Activated CD8-positive, alpha-beta memory T cell treated with anti-CD3 and anti-CD28 coated beads for 48 hours (primary cell): ENCODE results near the gene CDH4.

Experiments used
- DNase-seq, 3 experiments: peaks; one replicate each; pipeline ENCODE4 v3.0.0-alpha.2; 2020; ENCODE audit warnings: low read depth in 2 of 3, low spot score in 2 of 3

CDH4 gene

GRCh38 chr20:61810738-61811135 is 558.7 kb downstream of the CDH4 start:
- DNase-seq: no peak

DNA sequence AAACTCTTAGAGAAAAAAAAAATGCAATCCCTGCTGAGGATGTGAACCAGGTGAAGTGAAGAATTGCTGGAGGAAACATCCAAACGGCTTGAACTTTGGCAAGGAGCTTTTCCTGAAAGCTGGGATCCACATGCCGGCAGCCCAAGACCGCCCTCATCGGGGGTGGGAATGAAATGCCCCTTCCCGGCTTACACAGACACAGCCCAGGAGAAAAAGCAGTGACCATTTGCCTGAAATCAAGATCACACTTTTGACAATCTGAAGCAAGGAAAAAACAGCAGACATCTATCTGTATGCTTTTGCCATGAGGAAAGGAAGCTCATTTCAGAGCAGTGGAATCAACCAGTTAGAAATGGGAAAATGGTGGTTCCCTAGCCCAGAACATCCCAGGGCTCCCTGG is 559.1 kb downstream of the CDH4 start:
- no peak for DNase-seq

DNA sequence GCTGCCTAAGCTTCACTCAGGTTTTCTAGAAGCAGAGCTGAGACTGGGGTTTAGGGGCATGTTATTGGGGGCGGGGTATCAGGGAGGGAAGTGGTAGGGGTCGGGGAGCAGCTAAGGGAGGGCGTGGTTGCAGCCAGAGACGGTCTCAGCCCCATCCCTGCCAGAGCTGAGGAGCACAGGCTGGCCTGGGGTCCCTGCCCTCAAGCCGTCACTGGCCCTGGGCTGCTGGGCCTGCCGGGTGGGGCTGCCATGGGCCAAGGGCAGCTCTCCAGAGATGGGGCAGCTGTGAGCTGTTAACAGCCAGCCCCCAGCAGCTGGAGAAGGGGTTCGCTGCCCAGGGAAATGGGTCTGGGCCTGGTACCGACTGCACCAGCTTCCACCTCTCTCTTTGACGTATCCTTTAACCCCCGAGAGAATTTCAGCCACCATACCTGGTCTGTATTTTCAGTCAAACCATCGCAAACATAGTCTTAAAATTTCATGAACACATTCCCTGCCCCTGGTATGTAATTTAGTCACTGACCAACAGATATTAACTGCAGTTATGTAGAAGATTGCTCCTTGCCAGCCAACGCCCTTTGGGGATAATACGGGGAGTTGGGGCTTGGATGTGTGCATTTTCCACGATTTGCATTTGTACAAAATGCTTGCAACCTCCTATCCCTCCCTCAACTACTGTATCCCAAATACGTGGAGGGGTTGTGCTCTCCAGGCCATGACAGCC is 560.2 kb downstream of the CDH4 start:
- DNase-seq: no peak

DNA sequence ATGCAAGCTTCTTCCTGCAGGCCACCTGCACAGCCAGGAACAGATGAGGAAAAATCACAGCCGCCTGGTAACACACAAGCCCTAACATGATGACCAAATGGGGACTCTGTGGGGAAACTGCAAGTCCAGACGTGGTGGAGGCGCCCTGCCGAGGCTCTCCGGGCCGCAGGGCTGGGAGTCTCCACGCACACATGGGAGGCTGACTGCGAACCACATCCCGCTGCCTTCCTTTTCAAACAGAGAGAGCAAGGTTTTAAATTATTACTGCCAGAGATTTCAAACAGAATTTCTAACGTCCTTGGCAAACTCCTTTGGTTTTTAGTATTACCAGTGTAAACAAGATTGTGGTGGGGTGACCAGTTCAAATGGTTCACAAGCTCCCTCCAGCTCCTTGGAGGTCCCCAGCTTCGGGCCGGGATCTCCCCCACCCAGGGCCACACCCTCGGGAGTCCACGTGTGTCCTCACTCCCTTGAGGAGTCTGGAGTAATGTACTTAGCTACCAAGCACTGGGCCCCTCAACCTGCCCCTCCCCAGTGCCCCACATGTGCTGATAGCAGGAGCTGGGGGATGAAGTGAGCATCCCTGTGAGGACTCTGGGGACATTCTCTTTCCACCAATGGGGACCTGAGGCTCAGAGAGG is 560.9 kb downstream of the CDH4 start:
- DNase-seq: no peak

GRCh38 chr20:61813791-61814190 is 561.7 kb downstream of the CDH4 start:
- no peak for DNase-seq

DNA sequence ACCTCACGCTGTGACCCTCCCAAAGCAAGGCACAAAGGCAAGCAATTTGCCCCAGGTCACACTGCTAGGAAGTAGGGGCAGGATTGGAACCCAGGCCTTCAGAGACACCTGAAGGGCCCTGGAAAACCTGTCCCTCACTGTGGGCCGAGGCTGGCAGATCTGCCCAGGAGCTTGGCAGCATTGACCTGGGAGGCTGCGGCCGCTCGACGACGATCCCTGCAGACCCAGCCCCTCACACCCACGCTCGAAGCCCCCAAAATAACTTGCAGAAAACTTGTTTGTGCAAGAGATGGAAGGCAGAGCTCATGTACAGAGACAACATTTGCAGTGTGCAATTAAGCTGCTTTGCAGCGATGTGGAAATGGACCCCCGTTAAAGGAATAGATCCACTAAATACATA is 562.2 kb downstream of the CDH4 start:
- DNase-seq: no peak

DNA sequence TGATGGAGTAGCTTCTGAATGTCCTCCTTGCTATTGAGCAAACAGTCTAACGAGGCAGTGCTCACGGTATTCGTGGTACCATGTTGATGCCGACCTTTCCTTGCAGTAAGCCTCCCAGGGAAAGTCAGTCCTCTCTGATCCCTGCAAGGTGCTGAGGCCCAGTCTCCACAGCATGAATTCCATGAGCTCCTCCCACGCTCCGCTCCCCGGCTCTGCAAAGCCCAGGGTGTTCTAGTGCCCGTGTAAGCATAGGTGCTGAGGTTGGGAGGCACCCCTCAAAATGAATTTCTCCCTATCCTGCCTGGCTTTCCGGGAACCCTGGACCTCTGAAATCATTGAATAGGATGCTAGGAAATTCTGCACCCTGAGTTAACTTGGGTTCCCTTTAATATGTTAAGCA is 562.7 kb downstream of the CDH4 start:
- no peak for DNase-seq

DNA sequence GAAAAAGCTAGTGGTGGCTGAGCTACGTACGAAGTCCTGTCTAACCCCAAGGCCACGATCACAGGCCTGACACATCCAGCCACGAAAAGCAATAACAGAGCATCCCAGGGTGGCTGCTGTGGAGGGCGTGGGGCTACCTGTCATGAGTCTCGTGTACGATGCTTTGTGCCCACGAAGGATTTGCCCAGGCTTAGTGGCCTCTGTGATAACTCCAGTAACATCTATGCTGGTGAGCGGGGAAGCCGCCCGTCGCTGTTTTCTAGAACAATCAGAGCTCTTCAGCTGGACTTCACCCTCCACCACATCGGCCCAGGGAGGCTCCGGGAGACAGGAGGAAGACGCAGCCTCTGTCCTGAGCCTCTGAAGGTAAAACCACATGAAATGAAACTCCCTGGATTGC is 563.1 kb downstream of the CDH4 start:
- DNase-seq: no peak

DNA sequence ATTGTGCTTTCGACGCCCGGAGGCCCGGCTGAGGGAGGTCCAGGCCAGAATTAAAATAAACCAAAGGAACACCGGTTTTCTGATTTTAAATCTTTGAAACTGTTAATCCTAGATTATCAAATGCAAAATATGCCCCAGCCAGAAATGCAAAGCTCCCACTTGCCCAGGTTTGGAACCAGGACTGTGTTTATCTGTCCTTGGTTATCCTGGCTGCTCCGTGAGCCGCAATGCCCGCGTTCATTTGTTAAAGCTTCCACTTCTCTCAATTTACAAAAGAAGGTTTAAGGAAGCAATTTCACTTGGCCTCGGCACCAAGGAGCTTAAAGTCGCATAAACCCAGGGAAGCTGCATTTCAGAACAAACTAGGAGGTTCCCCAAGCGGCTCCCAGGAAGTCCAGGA is 563.6 kb downstream of the CDH4 start:
- no peak for DNase-seq

DNA sequence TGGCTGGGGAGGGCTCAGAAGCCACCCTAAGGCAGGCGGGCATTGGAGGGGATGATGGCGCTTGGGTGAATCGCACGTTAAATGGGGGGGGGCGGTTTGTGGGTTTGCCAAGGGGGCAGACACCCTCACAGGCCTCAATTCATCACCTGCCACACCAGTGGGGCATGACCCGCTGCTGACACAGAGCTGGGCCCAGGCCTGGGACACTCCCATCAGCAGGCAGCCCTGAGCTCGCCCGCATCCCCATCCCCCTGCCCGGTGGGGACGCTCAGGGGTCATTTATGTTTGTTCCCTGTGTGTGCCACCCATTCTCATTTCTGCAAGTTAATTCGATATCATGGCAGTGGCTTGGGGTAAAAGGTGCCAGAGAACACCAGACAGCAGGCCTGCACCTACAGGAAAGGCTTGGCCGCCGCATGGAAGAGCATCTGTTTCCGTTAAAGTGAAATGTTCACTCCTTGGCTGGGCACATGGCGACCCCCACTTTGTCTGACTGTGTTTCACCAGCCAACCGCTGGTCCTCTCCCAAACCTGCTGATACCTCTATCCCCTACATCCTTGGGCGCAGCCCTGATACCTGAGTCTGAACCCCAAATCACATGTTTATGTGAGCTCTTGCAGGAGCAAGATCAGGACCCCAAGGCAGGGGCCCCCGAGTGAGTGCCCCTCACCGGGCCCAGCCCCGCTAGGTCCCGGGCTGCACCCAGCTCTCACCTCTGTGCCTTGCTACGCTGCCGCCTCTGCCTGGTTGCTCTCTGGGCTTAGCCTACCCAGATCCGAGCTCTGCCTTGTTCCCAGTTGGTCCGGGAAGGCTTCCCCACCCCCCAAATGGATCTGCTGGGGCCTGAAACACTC is 564.8 kb downstream of the CDH4 start:
- no peak for DNase-seq

- DNase-seq: no peak
Observed at GRCh38 chr20:61817575-61817974, 565.5 kb downstream of the CDH4 start.

DNA sequence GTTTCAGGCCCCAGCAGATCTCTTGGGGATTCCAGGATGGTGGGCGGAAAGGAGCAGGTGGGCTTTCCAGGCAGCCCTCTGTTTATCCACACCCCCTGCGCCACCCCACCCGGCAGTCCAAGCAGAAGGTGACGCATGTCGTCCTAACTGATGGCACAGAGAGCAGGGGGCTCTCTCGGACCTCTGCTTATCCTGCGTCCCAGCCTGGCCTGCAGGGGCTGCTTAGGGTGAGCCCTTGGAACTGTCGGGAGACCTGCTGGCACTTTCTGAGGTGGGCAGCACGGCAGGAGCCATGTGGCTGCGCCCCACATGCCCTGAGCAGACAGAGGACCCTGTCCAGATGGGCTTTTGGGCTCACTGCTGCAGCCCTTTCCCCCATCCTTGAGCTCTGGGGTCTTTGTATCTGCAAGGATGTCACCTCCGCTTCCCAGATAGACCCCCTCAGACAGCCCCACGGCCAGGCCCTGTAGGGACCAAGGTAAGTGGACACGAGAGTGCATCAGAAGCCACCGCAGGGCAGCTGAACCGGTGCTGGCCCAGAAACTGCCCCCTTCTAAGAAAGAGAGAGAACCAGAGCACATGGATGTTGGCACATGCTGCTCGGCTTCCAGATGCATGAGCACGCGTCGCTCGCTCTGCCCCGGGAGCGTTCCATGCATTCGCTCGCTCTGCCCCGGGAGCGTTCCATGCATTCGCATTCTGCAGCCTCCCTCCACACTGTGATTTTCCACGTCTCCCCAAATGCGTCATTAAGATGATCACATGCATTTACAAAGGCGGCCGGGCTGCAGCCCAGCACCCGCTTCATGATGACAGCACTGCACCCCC is 566.9 kb downstream of the CDH4 start:
- DNase-seq: no peak

- no peak for DNase-seq
Observed at GRCh38 chr20:61819574-61819846, 567.4 kb downstream of the CDH4 start.

DNA sequence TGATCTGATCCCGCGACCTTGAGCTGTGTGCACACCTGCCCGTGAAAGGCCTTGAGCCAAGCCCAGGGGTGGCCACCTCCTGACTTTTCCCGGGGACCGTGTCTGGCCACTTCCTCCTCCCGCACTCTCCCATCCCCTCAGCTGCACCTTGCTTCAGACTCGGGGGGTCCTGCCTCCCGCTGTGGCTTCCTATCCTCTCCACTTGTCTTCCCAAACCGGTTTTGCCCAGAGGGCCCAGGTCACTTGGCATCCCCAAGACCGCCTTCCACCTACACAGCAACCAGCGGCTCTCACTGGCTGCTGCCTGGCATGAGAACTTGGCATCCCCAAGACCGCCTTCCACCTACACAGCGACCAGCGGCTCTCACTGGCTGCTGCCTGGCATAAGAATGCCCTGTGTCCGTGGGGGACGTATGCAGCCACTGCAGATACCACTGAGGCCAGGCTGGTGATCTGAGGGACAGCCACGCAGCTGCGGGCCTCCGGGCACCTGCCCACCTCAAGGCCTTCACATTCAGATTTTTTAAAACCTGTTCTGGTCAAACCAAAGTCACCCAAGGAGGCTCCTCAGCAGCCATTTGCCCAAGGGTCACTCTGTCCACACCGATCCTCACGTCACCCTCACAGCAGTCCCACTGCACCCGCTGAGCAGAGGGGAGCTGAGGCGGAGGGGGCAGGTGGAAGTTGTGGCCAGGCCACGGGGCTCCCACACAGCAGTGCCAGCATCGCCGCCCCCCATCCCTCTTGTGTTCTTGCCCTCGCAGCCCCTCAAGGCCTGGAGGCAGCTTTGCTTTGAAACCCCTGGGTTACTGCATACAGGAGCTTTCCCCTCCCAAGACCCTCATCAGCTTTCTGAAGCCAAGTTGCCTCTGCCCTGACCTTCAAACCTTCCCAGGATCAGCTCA is 568.1 kb downstream of the CDH4 start:
- DNase-seq: no peak

DNA sequence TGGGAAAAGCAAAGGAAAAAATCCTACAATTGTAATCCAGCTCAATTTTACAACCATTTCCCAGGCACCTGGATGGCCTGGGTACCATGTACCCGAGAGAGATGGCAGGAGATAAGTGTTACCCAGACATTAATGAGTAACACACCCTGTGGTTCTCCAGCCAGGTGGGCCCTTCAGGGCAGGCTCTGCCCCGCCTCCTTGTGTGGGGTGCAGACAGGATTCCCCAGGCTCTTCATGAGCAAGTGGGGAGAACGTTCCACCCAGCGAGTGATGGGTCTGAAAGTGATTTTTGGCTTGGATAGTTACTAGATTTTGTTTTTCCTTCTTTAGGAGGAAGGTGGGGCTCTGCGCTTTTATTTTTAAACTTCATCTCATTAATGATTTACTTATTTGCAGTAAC is 569.7 kb downstream of the CDH4 start:
- DNase-seq: no peak

- no peak for DNase-seq
Observed at GRCh38 chr20:61822396-61822795, 570.3 kb downstream of the CDH4 start.

- DNase-seq: no peak
Observed at GRCh38 chr20:61823242-61823641, 571.2 kb downstream of the CDH4 start.

DNA sequence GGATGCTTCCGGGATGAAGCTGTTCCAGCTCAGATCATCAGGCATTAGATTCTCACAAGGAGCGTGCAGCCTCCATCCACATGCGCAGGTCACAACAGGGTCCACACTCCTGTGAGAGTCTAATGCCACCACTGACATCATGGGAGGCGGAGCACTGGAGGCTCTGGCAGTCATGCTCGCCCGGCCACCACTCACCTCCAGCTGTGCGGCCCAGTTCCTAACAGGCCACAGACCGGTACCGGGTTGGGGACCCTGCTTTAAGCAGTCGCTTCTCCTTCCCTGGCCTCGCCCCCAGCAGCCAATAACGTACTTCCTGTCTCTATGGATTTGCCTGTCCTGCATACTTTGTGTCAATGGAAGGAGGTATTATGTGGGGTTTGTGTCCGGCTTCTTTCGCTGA is 576.8 kb downstream of the CDH4 start:
- no peak for DNase-seq

- DNase-seq: no peak
Observed at GRCh38 chr20:61829526-61829925, 577.5 kb downstream of the CDH4 start.

DNA sequence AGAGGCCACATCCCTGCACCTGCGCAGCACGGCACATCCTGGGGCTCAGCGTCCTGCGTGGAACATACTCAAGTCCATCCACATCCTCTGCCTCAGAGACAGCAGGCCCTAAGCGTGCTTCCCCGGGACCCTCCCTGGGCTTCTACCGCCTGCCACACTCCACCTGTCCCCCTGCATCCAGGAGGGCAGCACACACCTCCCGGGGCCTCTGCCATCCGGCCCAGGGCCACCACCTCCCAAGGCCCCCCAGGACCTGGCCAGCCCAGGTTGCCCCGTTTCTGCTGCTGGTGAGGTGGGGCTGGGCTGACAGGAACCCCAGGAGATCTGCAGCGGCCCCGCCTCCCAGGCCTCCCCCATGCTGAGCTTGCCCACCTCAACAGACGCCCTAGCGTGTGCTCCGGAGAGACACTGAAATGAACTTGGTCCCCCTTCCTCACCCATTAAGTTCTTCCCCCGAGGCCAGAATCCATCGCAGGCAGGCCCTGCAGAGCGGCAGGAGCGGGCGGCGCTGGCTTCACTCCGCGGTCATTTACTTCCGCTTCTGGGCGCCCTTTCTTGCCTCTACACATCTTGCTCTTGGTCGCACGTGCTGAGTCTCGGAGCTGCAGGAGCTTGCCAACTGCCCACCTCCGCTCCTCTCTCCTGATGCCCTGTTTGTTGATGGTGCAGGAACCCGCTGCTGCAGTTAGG is 578.3 kb downstream of the CDH4 start:
- DNase-seq: no peak
